Tibial nerve (tissue), 4 donors: Measurements from ENCODE around the gene ARRDC1. TPM values are rescaled to one million over a fixed set of nuclear protein-coding genes. Genes with fewer than 3 reads are reported as not detected.
A peak's percentile ranks its signal among the peaks of the same experiment; 100 is the strongest.
"Not testable (repeated sequence)": the region's sequence is repeated elsewhere in the genome, so short reads cannot be mapped to it uniquely, and the experiment has no call there.

Experiments
- DNase-seq, 2 donors: peaks; one replicate each; pipeline ENCODE4 v3.0.0-alpha.2; 2019; ENCODE audit warnings: low spot score in 2 of 2
- H3K27ac ChIP-seq, 4 donors: fragments of 200-600 bp; sonication (generic) in 3 of 4; one replicate each; pipeline ENCODE4 v1.5.1; 2017 to 2019; ENCODE audit warnings: mild to moderate bottlenecking in 1 of 4
- H3K27me3 ChIP-seq, 2 donors: fragments of 200-600 bp; sonication (generic) in 1 of 2; one replicate each; pipeline versions ENCODE4 v1.5.1 to v1.6.0; 2017 to 2019
- H3K36me3 ChIP-seq, 3 donors: fragments of 200-600 bp; sonication (generic); one replicate each; pipeline ENCODE4 v1.5.1; 2018 to 2019
- H3K4me1 ChIP-seq, 4 donors: fragments of 200-600 bp; sonication (generic) in 3 of 4; one replicate each; pipeline ENCODE4 v1.5.1; 2017 to 2019
- H3K4me3 ChIP-seq, 4 donors: fragments of 200-600 bp; sonication (generic) in 3 of 4; one replicate each; pipeline ENCODE4 v1.5.1; 2017 to 2019; ENCODE audit warnings: mild to moderate bottlenecking in 1 of 4, moderate library complexity in 1 of 4
- H3K9me3 ChIP-seq, 4 donors: fragments of 200-600 bp; sonication (generic) in 3 of 4; one replicate each; pipeline ENCODE4 v1.5.1; 2017 to 2019
- CTCF ChIP-seq, 5 experiments: fragments of 200-600 bp in 3 of 5; fragments of 450-650 bp in 2 of 5; sonication (generic) in 3 of 5; IDR thresholded peaks; one replicate each; pipeline ENCODE4 v1.5.1; 2016 to 2019; ENCODE audit warnings: antibody characterized with exemption in 5 of 5, mild to moderate bottlenecking in 3 of 5, moderate library complexity in 2 of 5
- EP300 ChIP-seq, 2 donors: sonication (generic); formaldehyde crosslinking; IDR thresholded peaks; one replicate each; pipeline ENCODE4 v1.6.1; 2017; ENCODE audit warnings: antibody characterized with exemption in 2 of 2, mild to moderate bottlenecking in 1 of 2
- POLR2A ChIP-seq, 2 donors: fragments of 450-650 bp; IDR thresholded peaks; one replicate each; pipeline ENCODE4 v1.6.1; 2017; ENCODE audit warnings: antibody characterized with exemption in 2 of 2, mild to moderate bottlenecking in 2 of 2, moderate library complexity in 2 of 2
- WGBS, 2 donors: methylation state at CpG; one replicate each; pipeline ENCODE4 v1.1.5; 2018; 5-methylcytosine and 5-hydroxymethylcytosine counted together
- total RNA-seq, 4 donors: library from RNA; depleted of rRNA; stranded (reverse); fragments of >200 nt; gene quantifications; one replicate each; pipeline ENCODE4 v1.1.0, GENCODE V29; 2016

ARRDC1 gene
- total RNA-seq, 4 donors from 2014 or later, result 26.4 to 83.1 (median 50.1) TPM

GRCh38 chr9:137620048-137620405 lies 14.5 kb downstream of the ARRDC1 start:
- no peak for DNase-seq
- Histone ChIP-seq H3K4me3 (peak overlapping the region; percentile 54 to 88 (median 70)), H3K27ac (peak overlapping the region in 3 of 4 donors; percentile 83 to 90 (median 85)), H3K4me1 (peaks cover 0 to 54% (median 26%) of the 10 kb centered on the region in 4 donors), H3K27me3 (no peaks in the 10 kb centered on the region), H3K36me3 (peaks cover 0 to 20% (median 0%) of the 10 kb centered on the region in 3 donors), H3K9me3 (no peaks in the 10 kb centered on the region)
- TF ChIP-seq CTCF (IDR thresholded peaks at IDR 0.05), result no peak
- no peak for TF ChIP-seq EP300 (IDR thresholded peaks at IDR 0.05)
- no peak for TF ChIP-seq POLR2A (IDR thresholded peaks at IDR 0.05)
- WGBS, 2 donors, result 52 to 55% methylated on average over 4 of the region's 4 CpGs

DNA sequence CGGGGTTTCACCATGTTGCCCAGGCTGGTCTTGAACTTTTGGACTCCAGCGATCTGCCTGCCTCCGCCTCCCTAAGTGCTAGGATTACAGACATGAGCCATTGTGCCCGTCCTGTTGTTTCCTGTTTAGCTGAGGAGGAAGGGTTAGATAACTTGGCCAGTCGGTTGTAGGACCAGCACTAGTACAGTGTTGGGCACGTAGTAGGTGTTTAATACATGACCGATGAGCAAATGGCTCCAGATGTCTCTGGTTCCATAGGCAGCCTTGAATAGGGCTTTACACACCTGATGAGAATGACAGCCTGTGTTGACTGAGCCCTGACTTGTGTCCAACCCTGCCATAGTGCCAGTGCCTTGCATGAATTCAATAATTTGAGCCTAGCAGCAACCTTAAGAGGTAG lies 15.1 kb downstream of the ARRDC1 start:
- Histone ChIP-seq H3K4me3 (no peak overlapping the region), H3K27me3 (no peaks in the 10 kb centered on the region), H3K36me3 (peaks cover 0 to 14% (median 0%) of the 10 kb centered on the region in 3 donors), H3K9me3 (no peaks in the 10 kb centered on the region), H3K4me1 (peaks cover 0 to 58% (median 26%) of the 10 kb centered on the region in 4 donors), H3K27ac (peak overlapping the region in 1 of 4 donors; percentile 90)
- TF ChIP-seq EP300 (IDR thresholded peaks at IDR 0.05), result no peak
- WGBS, 2 donors, result 76 to 79% methylated on average over 7 of the region's 7 CpGs
- no peak for DNase-seq

DNA sequence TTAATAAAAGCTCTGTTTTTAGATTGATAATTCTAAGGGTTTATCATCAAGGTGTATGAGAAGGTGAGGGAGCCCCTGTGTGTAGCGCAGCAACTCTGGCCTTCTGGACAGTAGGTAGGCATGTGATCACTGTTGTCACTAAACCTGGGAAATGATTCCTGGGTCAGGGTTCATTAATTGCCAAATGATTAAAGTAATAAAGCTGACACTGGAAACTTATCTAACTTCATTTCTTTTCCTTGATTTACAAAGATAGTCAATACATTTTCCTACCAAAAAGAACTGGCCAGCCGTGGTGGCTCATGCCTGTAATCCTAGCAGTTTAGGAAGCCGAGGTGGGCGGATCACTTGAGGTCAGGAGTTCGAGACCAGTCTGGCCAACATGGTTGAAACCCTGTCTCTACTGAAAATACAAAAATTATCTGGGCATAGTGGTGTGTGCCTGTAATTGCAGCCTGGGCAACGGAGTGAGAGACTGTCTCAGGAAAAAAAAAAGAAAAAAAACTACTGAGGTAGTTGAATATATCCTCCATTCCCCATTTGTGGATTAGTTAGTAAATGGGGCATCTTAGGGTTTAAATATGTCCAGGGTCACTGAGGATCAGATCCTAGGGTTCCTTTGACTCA lies 15.8 kb downstream of the ARRDC1 start:
- H3K4me1 ChIP-seq, result peaks cover 0 to 60% (median 26%) of the 10 kb centered on the region in 4 donors

DNA sequence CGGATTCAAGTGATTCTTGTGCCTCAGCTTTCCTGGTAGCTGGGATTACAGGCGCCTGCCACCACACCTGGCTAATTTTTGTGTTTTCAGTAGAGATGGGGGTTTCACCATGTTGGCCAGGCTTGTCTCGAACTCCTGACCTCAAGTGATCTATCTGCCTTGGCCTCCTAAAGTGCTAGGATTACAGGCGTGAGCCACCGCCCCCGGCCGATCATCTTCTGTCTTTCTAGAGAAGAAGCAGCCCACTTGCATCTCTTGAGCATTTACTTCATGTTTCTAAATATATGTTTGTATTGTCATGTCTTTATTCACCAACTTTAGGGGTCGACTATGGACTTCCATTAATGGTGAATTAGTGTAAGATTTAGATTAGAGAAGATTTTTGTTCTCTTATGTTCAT lies 16.7 kb downstream of the ARRDC1 start:
- peaks cover 0 to 51% (median 25%) of the 10 kb centered on the region in 4 donors for H3K4me1 ChIP-seq
- 87% methylated on average over 8 of the region's 8 CpGs for WGBS, 2 donors

More for the DNA sequence above, 15.8 kb downstream of the ARRDC1 start:
- TF ChIP-seq CTCF (IDR thresholded peaks at IDR 0.05) (peak in 1 of 5 experiments; percentile 11), EP300 (IDR thresholded peaks at IDR 0.05) (no peak)
- no peak overlapping the region for H3K4me3 ChIP-seq
- H3K9me3 ChIP-seq, result no peaks in the 10 kb centered on the region
- DNase-seq, result no peak
- 41% methylated on average over 6 of the region's 6 CpGs for WGBS, 2 donors
- H3K27ac ChIP-seq, result peak overlapping the region in 1 of 4 donors; percentile 90
- no peaks in the 10 kb centered on the region for H3K27me3 ChIP-seq
- peaks cover 0 to 7% (median 0%) of the 10 kb centered on the region in 3 donors for H3K36me3 ChIP-seq

GRCh38 chr9:137626464-137626863 lies 21.0 kb downstream of the ARRDC1 start:
- whole genome bisulfite sequencing, 2 donors, result 81 to 86% methylated on average over 4 of the region's 4 CpGs
- no peak for TF ChIP-seq POLR2A (IDR thresholded peaks at IDR 0.05)
- no peak for TF ChIP-seq EP300 (IDR thresholded peaks at IDR 0.05)
- no peak for TF ChIP-seq CTCF (IDR thresholded peaks at IDR 0.05)
- H3K4me3 ChIP-seq, result no peak overlapping the region
- no peaks in the 10 kb centered on the region for H3K36me3 ChIP-seq
- no peaks in the 10 kb centered on the region for H3K27me3 ChIP-seq
- peaks cover 0 to 59% (median 19%) of the 10 kb centered on the region in 4 donors for H3K4me1 ChIP-seq
- DNase-seq, result no peak
- H3K9me3 ChIP-seq, result no peaks in the 10 kb centered on the region
- no peak overlapping the region for H3K27ac ChIP-seq

More for the DNA sequence above, 16.7 kb downstream of the ARRDC1 start:
- H3K36me3 ChIP-seq, H3K27ac ChIP-seq, DNase-seq, H3K9me3 ChIP-seq, H3K27me3 ChIP-seq, H3K4me3 ChIP-seq: not testable (repeated sequence)

DNA sequence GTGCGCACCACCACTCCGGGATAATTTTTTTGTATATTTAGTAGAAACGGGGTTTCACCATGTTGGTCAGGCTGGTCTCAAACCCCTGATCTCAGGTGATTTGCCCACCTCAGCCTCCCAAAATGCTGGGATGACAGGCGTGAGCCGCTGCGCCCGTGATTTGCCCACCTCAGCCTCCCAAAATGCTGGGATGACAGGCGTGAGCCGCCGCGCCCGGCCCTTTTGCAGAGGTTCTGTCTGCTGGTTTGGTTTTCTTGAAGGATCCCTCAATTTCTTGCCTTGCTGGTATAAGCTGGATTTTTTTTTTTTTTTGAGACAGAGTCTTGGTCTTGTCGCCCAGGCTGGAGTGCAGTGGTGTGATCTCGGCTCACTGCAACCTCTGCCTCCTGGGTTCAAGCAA lies 21.9 kb downstream of the ARRDC1 start:
- WGBS, 2 donors, result 97 to 98% methylated on average over 14 of the region's 14 CpGs
- H3K4me1 ChIP-seq, result peaks cover 0 to 61% (median 19%) of the 10 kb centered on the region in 4 donors
- DNase-seq, H3K4me3 ChIP-seq, H3K36me3 ChIP-seq, H3K27ac ChIP-seq, H3K9me3 ChIP-seq, H3K27me3 ChIP-seq: not testable (repeated sequence)
